Measurements from ENCODE around the gene CHST1. TPM values are rescaled to one million over a fixed set of nuclear protein-coding genes. Genes with fewer than 3 reads are reported as not detected.

Gene CHST1
- total RNA-seq, 4 donors from 2014 or later: 0.30 to 1.7 (median 1.4) TPM

GRCh38 chr11:45609337-45609736 is 56.1 kb downstream of the CHST1 start:
- 88 to 92% methylated on average over 3 of the region's 3 CpGs for WGBS, 2 donors
- intact Hi-C loops (cut with DNase I; ENCODE audit: low total_unique reads): no loop called here
- TF ChIP-seq CTCF (IDR thresholded peaks at IDR 0.05) (no peak), POLR2A (IDR thresholded peaks at IDR 0.05) (no peak)
- no peak overlapping the region for H3K4me3 ChIP-seq (ENCODE audit: low read depth, poor library complexity, severe bottlenecking)
- DNase-seq (ENCODE audit: low spot score in 2 of 2): no peak

- WGBS, 2 donors: 54 to 59% methylated on average over 5 of the region's 5 CpGs
- TF ChIP-seq POLR2A (IDR thresholded peaks at IDR 0.05): no peak
- TF ChIP-seq CTCF (IDR thresholded peaks at IDR 0.05): no peak
- intact Hi-C loops (cut with DNase I; ENCODE audit: low total_unique reads): no loop called here
- H3K4me3 ChIP-seq (ENCODE audit: low read depth, poor library complexity, severe bottlenecking): no peak overlapping the region
- DNase-seq (ENCODE audit: low spot score in 2 of 2): no peak
Observed at GRCh38 chr11:45607995-45608394, 57.4 kb downstream of the CHST1 start.

GRCh38 chr11:45606514-45607281 is 58.7 kb downstream of the CHST1 start:
- intact Hi-C loops (cut with DNase I; ENCODE audit: low total_unique reads): no loop called here
- H3K4me3 ChIP-seq (ENCODE audit: low read depth, poor library complexity, severe bottlenecking): no peak overlapping the region
- no peak for DNase-seq (ENCODE audit: low spot score in 2 of 2)
- TF ChIP-seq POLR2A (IDR thresholded peaks at IDR 0.05) (no peak), CTCF (IDR thresholded peaks at IDR 0.05) (no peak)
- WGBS, 2 donors: 13 to 22% methylated on average over 10 of the region's 10 CpGs

- TF ChIP-seq CTCF (IDR thresholded peaks at IDR 0.05) (no peak), POLR2A (IDR thresholded peaks at IDR 0.05) (no peak)
- intact Hi-C loops (cut with DNase I; ENCODE audit: low total_unique reads): no loop called here
- DNase-seq (ENCODE audit: low spot score in 2 of 2): no peak
- WGBS, 2 donors: 17 to 40% methylated on average over 1 of the region's 1 CpG
- no peak overlapping the region for H3K4me3 ChIP-seq (ENCODE audit: low read depth, poor library complexity, severe bottlenecking)
Observed at GRCh38 chr11:45605051-45605450, 60.4 kb downstream of the CHST1 start.

GRCh38 chr11:45603946-45604682 is 61.3 kb downstream of the CHST1 start:
- TF ChIP-seq CTCF (IDR thresholded peaks at IDR 0.05) (no peak), POLR2A (IDR thresholded peaks at IDR 0.05) (no peak)
- H3K4me3 ChIP-seq (ENCODE audit: low read depth, poor library complexity, severe bottlenecking): no peak overlapping the region
- 39 to 42% methylated on average over 11 of the region's 11 CpGs for WGBS, 2 donors
- intact Hi-C loops (cut with DNase I; ENCODE audit: low total_unique reads): no loop called here
- peak in 1 of 2 donors; percentile 58 for DNase-seq (ENCODE audit: low spot score in 2 of 2)
